Measurements from ENCODE around the gene DRC7. TPM values are rescaled to one million over a fixed set of nuclear protein-coding genes. Genes with fewer than 3 reads are reported as not detected.

DRC7 gene
- total RNA-seq, 8 experiments from 2014 or later = 0.49 to 7.4 (median 0.63) TPM; not detected in 1

DNA sequence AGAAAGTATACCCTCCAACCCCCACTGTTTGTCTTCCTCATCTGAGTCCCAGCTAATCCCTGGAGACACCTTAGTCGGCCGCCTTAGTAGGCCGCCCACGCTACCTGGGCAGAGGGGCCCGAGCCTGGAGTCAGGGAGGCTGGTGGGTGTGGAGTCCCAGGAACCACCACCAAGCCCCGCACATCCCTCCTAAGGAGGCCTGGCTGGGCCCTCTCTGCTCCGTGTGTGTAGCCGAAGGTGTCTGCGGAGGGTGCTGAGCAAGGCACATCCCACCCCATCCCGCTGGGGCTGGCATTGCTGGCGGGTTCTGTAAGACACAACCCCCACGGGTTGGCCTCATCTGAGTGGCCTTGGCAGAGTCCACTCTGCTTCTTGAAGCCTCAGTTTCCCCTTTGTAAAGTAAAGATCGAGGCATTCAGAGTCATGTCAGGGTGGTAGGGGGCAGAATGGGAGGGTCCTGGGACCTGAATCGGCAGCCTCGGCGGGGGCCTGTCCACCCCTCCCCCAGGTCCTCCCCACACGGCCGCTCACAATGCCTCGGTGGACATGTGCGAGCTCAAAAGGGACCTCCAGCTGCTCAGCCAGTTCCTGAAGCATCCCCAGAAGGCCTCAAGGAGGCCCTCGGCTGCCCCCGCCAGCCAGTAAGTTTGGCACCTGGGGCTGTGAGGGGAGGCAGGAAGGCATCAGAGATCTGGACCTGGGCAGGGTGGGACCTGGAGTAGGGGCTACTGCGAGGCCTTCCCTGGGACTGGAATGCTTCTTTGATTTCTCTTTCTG is 41.7 kb upstream of the DRC7 start:
- in situ Hi-C loops (cut with MboI; ENCODE audit: low pct_unique_long_range_greater_than_20kb in 2 of 9, low sequenced_read_pairs in 9 of 9, unreplicated experiment in 9 of 9) = no loop called here
- no peak overlapping the region for H3K4me3 ChIP-seq
- no peak for ATAC-seq (replicated peaks in 6 of 8)
- H3K4me1 ChIP-seq (replicated peaks in 1 of 2) = peaks cover 0 to 2% of the 10 kb centered on the region in 2 donors
- 67 to 100% (median 97%) methylated on average over 1 to 9 of the region's 23 CpGs; no CpG with 5 or more reads in 2 of the 10 experiments for WGBS, 10 experiments
- peak overlapping the region in 1 of 2 donors; percentile 16 for H3K27ac ChIP-seq

DNA sequence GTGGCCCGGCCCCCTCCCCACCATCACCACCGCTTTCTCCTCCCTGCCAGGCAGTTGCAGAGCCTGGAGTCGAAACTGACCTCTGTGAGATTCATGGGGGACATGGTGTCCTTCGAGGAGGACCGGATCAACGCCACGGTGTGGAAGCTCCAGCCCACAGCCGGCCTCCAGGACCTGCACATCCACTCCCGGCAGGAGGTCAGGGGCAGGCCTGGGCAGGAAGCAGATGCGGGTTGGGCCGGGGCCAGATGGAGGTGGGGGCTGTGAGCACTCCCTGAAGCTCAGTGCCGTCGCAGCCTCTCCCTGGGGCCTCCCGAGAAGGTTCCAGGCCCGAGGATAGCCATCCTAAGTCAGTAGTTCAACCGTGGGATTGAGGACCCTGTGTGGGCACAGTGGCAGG is 40.7 kb upstream of the DRC7 start:
- in situ Hi-C loops (cut with MboI; ENCODE audit: low pct_unique_long_range_greater_than_20kb in 2 of 9, low sequenced_read_pairs in 9 of 9, unreplicated experiment in 9 of 9) = no loop called here
- Histone ChIP-seq H3K4me3 (no peak overlapping the region), H3K4me1 (replicated peaks in 1 of 2) (peaks cover 0 to 2% of the 10 kb centered on the region in 2 donors), H3K27ac (no peak overlapping the region)
- ATAC-seq (replicated peaks in 6 of 8) = peak in 3 of 8 experiments; percentile 18 to 31 (median 22)
- 66% methylated on average over 4 of the region's 16 CpGs; no CpG with 5 or more reads in 9 of the 10 experiments for WGBS, 10 experiments

DNA sequence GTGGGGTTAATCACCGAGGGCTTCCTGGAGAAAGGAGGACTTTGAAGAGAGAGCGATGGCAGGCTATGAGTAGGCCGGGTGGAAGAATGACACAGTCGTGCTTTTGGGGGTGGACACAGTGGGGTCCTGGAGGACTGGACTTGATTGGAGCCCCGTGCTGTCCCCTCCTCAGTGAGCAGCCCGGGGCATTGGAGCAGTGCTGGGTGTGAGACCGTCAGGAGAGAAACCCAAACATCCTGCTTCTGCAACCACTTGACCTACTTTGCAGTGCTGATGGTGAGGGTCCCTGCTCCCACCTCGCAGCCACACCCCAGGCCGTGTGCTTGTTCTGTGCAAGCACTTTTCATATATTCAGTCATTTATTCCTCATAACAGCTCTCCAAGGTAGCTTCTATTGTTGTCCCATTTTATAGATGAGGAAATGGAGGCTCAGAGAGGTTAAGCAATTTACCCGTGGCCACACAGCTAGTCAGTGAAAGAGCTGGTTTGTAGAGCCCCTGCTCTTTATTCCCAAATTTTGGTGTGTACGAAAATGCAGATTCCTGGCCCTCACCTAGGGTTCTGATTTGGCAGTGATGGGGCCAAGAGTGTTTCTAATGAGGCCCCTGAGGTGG is 38.2 kb upstream of the DRC7 start:
- in situ Hi-C loops (cut with MboI; ENCODE audit: low pct_unique_long_range_greater_than_20kb in 2 of 9, low sequenced_read_pairs in 9 of 9, unreplicated experiment in 9 of 9) = no loop called here
- H3K27ac ChIP-seq = no peak overlapping the region
- 60 to 100% (median 91%) methylated on average over 1 to 10 of the region's 11 CpGs; no CpG with 5 or more reads in 4 of the 10 experiments for WGBS, 10 experiments
- H3K4me3 ChIP-seq = no peak overlapping the region
- peaks cover 0 to 2% of the 10 kb centered on the region in 2 donors for H3K4me1 ChIP-seq (replicated peaks in 1 of 2)
- ATAC-seq (replicated peaks in 6 of 8) = no peak

DNA sequence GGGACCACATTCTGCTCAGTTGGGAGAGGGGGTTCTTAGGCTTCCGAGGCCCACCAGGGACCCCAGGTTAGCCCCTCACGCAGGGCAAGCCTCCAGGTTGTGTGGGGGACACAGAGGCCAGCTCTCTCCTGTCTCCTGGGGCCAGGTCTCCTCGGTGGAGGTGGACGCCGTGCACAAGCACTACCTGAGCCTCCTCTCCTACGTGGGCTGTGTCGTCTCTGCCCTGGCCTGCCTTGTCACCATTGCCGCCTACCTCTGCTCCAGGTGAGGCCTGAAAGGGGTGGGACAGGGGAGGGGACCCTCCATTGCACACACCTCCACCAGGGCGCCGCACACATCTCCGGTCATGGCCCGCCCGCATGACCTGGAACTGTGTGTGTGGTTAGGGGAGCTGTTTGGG is 37.4 kb upstream of the DRC7 start:
- peaks cover 0 to 2% of the 10 kb centered on the region in 2 donors for H3K4me1 ChIP-seq (replicated peaks in 1 of 2)
- H3K27ac ChIP-seq = no peak overlapping the region
- H3K4me3 ChIP-seq = no peak overlapping the region
- no peak for ATAC-seq (replicated peaks in 6 of 8)
- 84 to 87% methylated on average over 4 of the region's 13 CpGs; no CpG with 5 or more reads in 8 of the 10 experiments for WGBS, 10 experiments
- in situ Hi-C loops (cut with MboI; ENCODE audit: low pct_unique_long_range_greater_than_20kb in 2 of 9, low sequenced_read_pairs in 9 of 9, unreplicated experiment in 9 of 9) = no loop called here

DNA sequence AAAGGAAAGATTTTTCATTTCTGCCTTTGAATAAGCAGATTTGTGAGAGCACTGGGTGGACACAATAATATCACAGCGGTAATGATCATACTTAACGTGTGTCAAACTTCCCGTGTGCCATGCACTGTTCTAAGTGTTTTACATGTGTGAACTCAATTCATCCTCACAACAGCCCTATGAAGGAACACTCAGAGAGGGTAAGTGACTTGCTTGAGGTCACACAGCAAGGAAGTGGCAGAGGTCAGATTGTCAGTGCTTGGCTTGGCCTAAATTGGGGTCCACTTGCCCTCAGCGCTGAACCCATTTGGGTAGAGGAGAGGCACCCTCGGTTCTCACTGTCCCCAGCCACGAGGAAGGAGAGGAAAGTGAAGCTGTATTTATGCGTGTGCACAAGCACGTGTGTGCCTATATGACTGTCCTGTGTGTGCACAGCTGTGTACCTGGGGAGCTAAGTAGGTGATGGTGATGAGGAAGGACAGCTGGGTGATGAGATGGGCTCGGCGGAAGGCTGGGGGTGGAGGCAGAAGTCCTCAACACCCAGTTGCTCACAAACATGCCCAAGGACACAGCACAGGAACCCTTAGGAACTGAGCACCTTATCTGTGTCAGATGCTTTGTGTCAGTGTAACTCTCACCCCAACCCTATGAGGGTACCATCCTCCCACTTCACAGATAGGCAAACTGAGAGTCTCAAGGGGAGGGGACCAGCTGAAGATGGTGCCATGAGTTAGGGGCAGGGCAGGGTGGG is 36.3 kb upstream of the DRC7 start:
- 40 to 100% (median 93%) methylated on average over 1 to 8 of the region's 10 CpGs; no CpG with 5 or more reads in 1 of the 10 experiments for WGBS, 10 experiments
- Histone ChIP-seq H3K4me1 (replicated peaks in 1 of 2) (peaks cover 0 to 2% of the 10 kb centered on the region in 2 donors), H3K27ac (no peak overlapping the region), H3K4me3 (no peak overlapping the region)
- no peak for ATAC-seq (replicated peaks in 6 of 8)
- in situ Hi-C loops (cut with MboI; ENCODE audit: low pct_unique_long_range_greater_than_20kb in 2 of 9, low sequenced_read_pairs in 9 of 9, unreplicated experiment in 9 of 9) = no loop called here

DNA sequence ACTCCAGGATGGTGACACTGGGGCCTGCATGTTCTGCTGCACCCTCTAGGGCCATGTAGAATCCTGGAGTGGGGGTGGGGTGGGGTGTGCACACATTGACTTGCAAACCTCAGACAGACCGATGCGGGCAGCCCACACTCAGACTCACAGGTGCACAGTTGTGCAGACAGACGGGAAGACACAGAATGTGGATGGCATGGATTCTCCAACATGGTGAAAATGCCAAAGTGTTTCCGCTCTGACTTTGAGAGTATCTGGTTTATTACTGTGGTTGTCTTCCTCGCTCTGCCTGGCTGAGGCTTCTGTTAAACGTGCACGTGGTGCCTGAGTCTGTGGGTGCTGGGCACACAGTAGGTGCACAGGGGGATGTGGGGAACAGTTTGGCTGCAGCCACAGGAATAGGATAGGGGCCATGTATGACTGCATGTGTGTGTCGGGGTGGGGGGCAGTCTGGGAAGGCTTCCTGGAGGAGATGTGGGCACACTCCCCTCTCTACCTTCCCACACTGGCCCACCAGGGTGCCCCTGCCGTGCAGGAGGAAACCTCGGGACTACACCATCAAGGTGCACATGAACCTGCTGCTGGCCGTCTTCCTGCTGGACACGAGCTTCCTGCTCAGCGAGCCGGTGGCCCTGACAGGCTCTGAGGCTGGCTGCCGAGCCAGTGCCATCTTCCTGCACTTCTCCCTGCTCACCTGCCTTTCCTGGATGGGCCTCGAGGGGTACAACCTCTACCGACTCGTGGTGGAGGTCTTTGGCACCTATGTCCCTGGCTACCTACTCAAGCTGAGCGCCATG is 35.5 kb upstream of the DRC7 start:
- no peak for ATAC-seq (replicated peaks in 6 of 8)
- Histone ChIP-seq H3K4me1 (replicated peaks in 1 of 2) (no peaks in the 10 kb centered on the region), H3K27ac (no peak overlapping the region), H3K4me3 (no peak overlapping the region)
- 38 to 100% (median 78%) methylated on average over 1 to 5 of the region's 19 CpGs; no CpG with 5 or more reads in 6 of the 10 experiments for WGBS, 10 experiments
- in situ Hi-C loops (cut with MboI; ENCODE audit: low pct_unique_long_range_greater_than_20kb in 2 of 9, low sequenced_read_pairs in 9 of 9, unreplicated experiment in 9 of 9) = no loop called here

DNA sequence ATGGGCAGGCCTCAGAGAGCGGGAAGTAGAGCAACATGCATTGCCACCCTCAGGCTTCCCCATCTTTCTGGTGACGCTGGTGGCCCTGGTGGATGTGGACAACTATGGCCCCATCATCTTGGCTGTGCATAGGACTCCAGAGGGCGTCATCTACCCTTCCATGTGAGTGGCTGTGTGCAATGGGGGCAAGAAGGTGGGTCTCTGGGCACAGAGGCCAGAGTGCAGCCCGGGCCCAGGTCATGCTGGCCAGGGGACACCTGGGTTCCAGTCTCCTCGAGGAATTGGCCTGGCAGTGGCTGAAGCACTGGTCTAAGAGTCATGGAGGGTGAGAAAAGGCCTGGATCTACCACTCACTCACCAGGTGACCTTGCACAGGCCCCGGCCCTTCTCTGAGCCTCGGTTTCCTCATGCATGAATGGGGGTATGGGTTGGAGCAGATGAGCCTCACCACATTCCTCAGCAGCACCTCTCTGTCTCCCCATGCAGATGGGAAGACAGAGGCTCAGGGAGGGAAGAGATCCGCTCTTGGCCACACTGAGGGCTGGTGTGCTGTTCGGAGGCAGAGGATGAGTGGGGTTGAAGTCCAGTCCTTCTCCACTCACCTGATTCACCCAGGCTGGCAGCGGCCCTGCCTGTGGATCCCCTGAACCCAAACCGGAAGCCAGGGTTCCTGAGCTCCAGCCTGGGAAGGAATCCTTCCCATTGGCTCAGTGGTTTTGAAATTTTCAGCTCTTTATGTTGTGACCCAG is 33.7 kb upstream of the DRC7 start:
- in situ Hi-C loops (cut with MboI; ENCODE audit: low pct_unique_long_range_greater_than_20kb in 2 of 9, low sequenced_read_pairs in 9 of 9, unreplicated experiment in 9 of 9) = no loop called here
- Histone ChIP-seq H3K4me3 (no peak overlapping the region), H3K4me1 (replicated peaks in 1 of 2) (no peaks in the 10 kb centered on the region), H3K27ac (no peak overlapping the region)
- WGBS, 10 experiments = 17 to 100% (median 89%) methylated on average over 1 to 8 of the region's 11 CpGs; no CpG with 5 or more reads in 1 of the 10 experiments
- ATAC-seq (replicated peaks in 6 of 8) = no peak

DNA sequence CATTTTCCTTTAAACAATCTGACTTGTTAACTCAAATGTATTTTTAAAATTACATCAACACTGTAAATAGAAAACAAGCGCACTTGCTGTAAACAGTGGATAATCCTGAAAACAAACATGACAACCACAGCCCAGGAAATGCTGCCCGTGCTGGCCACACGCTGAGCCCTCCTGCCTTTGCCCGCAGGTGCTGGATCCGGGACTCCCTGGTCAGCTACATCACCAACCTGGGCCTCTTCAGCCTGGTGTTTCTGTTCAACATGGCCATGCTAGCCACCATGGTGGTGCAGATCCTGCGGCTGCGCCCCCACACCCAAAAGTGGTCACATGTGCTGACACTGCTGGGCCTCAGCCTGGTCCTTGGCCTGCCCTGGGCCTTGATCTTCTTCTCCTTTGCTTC is 33.1 kb upstream of the DRC7 start:
- H3K4me1 ChIP-seq (replicated peaks in 1 of 2) = peaks cover under 1 to 1% of the 10 kb centered on the region in 2 donors
- H3K27ac ChIP-seq = no peak overlapping the region
- H3K4me3 ChIP-seq = no peak overlapping the region
- ATAC-seq (replicated peaks in 6 of 8) = no peak
- WGBS, 10 experiments = 40 to 100% (median 90%) methylated on average over 1 to 7 of the region's 7 CpGs; no CpG with 5 or more reads in 1 of the 10 experiments
- in situ Hi-C loops (cut with MboI; ENCODE audit: low pct_unique_long_range_greater_than_20kb in 2 of 9, low sequenced_read_pairs in 9 of 9, unreplicated experiment in 9 of 9) = no loop called here

DNA sequence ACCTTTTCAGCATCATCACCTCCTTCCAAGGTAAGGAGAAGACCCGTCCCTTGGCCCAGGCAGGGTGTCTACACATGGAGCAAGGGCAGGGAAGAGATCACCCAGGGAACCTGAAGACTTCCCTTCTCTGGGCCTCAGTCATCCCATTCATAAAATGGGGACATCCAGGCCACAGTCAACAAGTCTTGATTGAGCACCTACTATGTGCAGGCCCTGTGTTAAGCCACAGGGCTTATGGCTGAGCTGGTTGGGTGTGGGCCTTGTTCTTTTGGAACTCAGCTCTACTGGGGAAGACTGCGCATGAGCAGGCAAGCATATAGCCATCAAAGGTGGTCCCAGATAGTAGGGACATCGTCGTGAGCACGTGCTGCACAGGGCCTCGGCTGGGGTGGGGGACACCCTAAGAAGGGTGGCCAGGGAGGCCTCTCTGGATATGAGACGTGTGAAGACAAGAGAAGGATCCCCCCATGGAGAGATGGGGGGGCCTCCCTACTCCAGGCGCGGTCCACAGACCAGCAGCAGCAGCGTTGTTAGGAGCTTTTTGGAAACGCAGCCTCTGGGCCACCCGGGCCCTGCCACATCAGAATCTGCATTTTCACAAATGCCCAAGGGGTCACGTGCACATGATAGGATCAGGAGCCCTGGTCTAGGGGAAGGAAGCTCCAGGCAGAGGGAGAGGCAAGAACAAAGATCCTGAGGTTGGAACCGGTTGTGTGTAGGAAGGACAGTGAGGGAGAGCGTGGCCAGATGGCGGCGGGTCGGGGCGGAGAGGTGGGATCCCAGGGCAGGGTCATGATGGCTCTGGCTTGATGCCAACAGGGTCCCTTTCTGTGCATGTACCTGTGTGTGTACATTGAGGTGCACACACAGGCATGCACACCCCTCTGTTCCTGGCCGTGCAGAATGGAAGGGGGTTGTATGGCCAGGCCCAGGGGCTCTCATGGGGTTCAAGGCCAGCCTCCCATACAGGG is 32.4 kb upstream of the DRC7 start:
- Histone ChIP-seq H3K27ac (no peak overlapping the region), H3K4me3 (no peak overlapping the region), H3K4me1 (replicated peaks in 1 of 2) (peaks cover 7 to 8% of the 10 kb centered on the region in 2 donors)
- no peak for ATAC-seq (replicated peaks in 6 of 8)
- WGBS, 10 experiments = 90 to 100% (median 100%) methylated on average over 1 to 4 of the region's 20 CpGs; no CpG with 5 or more reads in 7 of the 10 experiments
- in situ Hi-C loops (cut with MboI; ENCODE audit: low pct_unique_long_range_greater_than_20kb in 2 of 9, low sequenced_read_pairs in 9 of 9, unreplicated experiment in 9 of 9) = no loop called here

DNA sequence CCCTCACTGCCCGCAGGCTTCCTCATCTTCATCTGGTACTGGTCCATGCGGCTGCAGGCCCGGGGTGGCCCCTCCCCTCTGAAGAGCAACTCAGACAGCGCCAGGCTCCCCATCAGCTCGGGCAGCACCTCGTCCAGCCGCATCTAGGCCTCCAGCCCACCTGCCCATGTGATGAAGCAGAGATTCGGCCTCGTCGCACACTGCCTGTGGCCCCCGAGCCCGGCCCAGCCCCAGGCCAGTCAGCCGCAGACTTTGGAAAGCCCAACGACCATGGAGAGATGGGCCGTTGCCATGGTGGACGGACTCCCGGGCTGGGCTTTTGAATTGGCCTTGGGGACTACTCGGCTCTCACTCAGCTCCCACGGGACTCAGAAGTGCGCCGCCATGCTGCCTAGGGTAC is 31.2 kb upstream of the DRC7 start:
- Histone ChIP-seq H3K27ac (no peak overlapping the region), H3K4me3 (no peak overlapping the region), H3K4me1 (replicated peaks in 1 of 2) (peaks cover 15 to 16% of the 10 kb centered on the region in 2 donors)
- WGBS, 10 experiments = 80 to 90% methylated on average over 1 to 4 of the region's 21 CpGs; no CpG with 5 or more reads in 8 of the 10 experiments
- ATAC-seq (replicated peaks in 6 of 8) = no peak
- in situ Hi-C loops (cut with MboI; ENCODE audit: low pct_unique_long_range_greater_than_20kb in 2 of 9, low sequenced_read_pairs in 9 of 9, unreplicated experiment in 9 of 9) = no loop called here

Measured in motor neuron (in vitro differentiated cells).